HepG2 (cell line): Measurements from ENCODE around the gene KRT2. TPM values are rescaled to one million over a fixed set of nuclear protein-coding genes. Genes with fewer than 3 reads are reported as not detected.

Experiments
- ATAC-seq: fragments of 200-7000 bp; cut with Tn5 transposase; 3 replicates; pipeline ENCODE4 v1.9.1; 2020; ENCODE audit warnings: mild to moderate bottlenecking, moderate library complexity
- BruUV-seq: library from RNA; stranded (reverse); fragments of 400-500 nt; replicated peaks from 2 replicates; lab custom pipeline; 2021; lab: Mats Ljungman, UMichigan
- CTCF ChIA-PET: fragments of 300-600 bp; formaldehyde crosslinking; extraction: SDS; loops from one replicate; lab custom pipeline; 2021; ENCODE audit warnings: low total read pairs, inconsistent platforms, low intra/inter-chr PET ratio; lab: Yijun Ruan, JAX
- POLR2A ChIA-PET: fragments of 350-600 bp; sonication (Branson Sonifier 250); formaldehyde crosslinking; loops from one replicate; lab custom pipeline; 2020; ENCODE audit warnings: antibody characterized with exemption, inconsistent platforms; lab: Yijun Ruan, JAX
- DNase-seq: peaks from one replicate; pipeline ENCODE4 v3.0.0-alpha.2; 2015; ENCODE audit warnings: low spot score
- FAIRE-seq: peaks from 3 replicates; lab custom pipeline; 2011; peaks lifted over from hg19 to GRCh38; lab: Jason Lieb, UNC
- H2AFZ ChIP-seq: one replicate; pipeline ENCODE4 v1.6.1; 2011; ENCODE audit warnings: low read length, inconsistent platforms
- H3K27ac ChIP-seq: fragments of 300-600 bp; 3 replicates; pipeline ENCODE4 v1.8.0; 2011; ENCODE audit warnings: mixed run types, mild to moderate bottlenecking, mixed read lengths, low read length, inconsistent platforms; ENCODE audit not compliant: insufficient read depth; ENCODE audit errors: extremely low read length
- H3K27me3 ChIP-seq, 2 experiments: fragments of 200-600 bp in 1 of 2; 2 replicates in 1 of 2; 3 replicates in 1 of 2; pipeline versions ENCODE4 v1.6.0 to v1.8.0; 2011; ENCODE audit warnings: low read length in 2 of 2, mild to moderate bottlenecking in 2 of 2, moderate library complexity in 2 of 2, inconsistent platforms in 1 of 2; ENCODE audit not compliant: insufficient read depth in 2 of 2, control insufficient read depth in 1 of 2
- H3K36me3 ChIP-seq, 2 experiments: fragments of 200-600 bp in 1 of 2; replicated peaks in 1 of 2; 2 replicates in 1 of 2; 3 replicates in 1 of 2; pipeline versions ENCODE4 v1.5.1 to v1.8.0; 2011; ENCODE audit warnings: low read length in 2 of 2, inconsistent platforms in 1 of 2; ENCODE audit not compliant: insufficient read depth in 2 of 2, control insufficient read depth in 1 of 2
- H3K4me1 ChIP-seq: 2 replicates; pipeline ENCODE4 v1.5.1; 2012; ENCODE audit warnings: low read length, inconsistent platforms; ENCODE audit not compliant: insufficient read depth
- H3K4me2 ChIP-seq: 2 replicates; pipeline ENCODE4 v1.6.0; 2011; ENCODE audit warnings: low read depth, low read length, inconsistent platforms
- H3K4me3 ChIP-seq, 3 experiments: fragments of 200-600 bp in 1 of 3; sonication (generic), shearing (Covaris generic) in 1 of 3; replicated peaks in 1 of 3; 2 replicates each; pipeline ENCODE4 v1.5.1; 2011 to 2016; ENCODE audit warnings: low read length in 3 of 3, inconsistent platforms in 2 of 3, low read depth in 2 of 3, mild to moderate bottlenecking in 2 of 3, control low read depth in 1 of 3, mixed read lengths in 1 of 3; ENCODE audit not compliant: insufficient read depth in 1 of 3
- H3K79me2 ChIP-seq: one replicate; pipeline ENCODE4 v1.6.1; 2011; ENCODE audit warnings: low read length, inconsistent platforms; ENCODE audit not compliant: insufficient read depth
- H3K9ac ChIP-seq: 2 replicates; pipeline ENCODE4 v1.6.0; 2011; ENCODE audit warnings: mild to moderate bottlenecking, low read depth, low read length, inconsistent platforms; ENCODE audit not compliant: insufficient read depth
- H3K9me3 ChIP-seq: 2 replicates; pipeline ENCODE4 v1.5.1; 2012; ENCODE audit warnings: mild to moderate bottlenecking, low read length
- H4K20me1 ChIP-seq: 2 replicates; pipeline ENCODE4 v1.6.0; 2011; ENCODE audit warnings: inconsistent platforms, mild to moderate bottlenecking, low read length, moderate library complexity; ENCODE audit not compliant: insufficient read depth
- AGO2 ChIP-seq: fragments of 200-400 bp; formaldehyde crosslinking; optimal IDR thresholded peaks from 2 replicates; pipeline ENCODE3; 2017; ENCODE audit warnings: mild to moderate bottlenecking, low read depth, low read length, moderate library complexity
- CBX2 ChIP-seq, 2 experiments: fragments of 200-600 bp in 1 of 2; sonication (generic); formaldehyde crosslinking in 1 of 2; IDR thresholded peaks; 2 replicates each; pipeline versions ENCODE4 v1.7.0 to v1.8.1; 2018 to 2022; ENCODE audit warnings: low read depth in 2 of 2, low read length in 1 of 2, mild to moderate bottlenecking in 1 of 2, missing genetic modification reagents in 1 of 2
- CENPT ChIP-seq: sonication (generic); formaldehyde crosslinking; IDR thresholded peaks from 2 replicates; pipeline ENCODE4 v1.8.0; 2022; ENCODE audit warnings: low read depth, mild to moderate bottlenecking, moderate library complexity, missing genetic modification reagents
- ISX ChIP-seq: sonication (generic); formaldehyde crosslinking; conservative IDR thresholded peaks from 2 replicates; pipeline ENCODE4 v1.5.0; 2020; ENCODE audit warnings: missing genetic modification reagents
- MIXL1 ChIP-seq: IDR thresholded peaks from 2 replicates; pipeline ENCODE4 v1.6.1; 2016
- MYC ChIP-seq: sonication (generic); formaldehyde crosslinking; IDR thresholded peaks from 2 replicates; pipeline ENCODE4 v1.9.0; 2021; ENCODE audit warnings: missing genetic modification reagents, borderline replicate concordance
- POLR2AphosphoS2 ChIP-seq: IDR thresholded peaks from 2 replicates; pipeline ENCODE4 v1.6.1; 2011; ENCODE audit warnings: low read depth, low read length, improper control_type of control experiment
- PRPF4 ChIP-seq: fragments of 200-400 bp; formaldehyde crosslinking; IDR thresholded peaks from 2 replicates; pipeline ENCODE4 v1.6.1; 2016; ENCODE audit warnings: low read length, low read depth; ENCODE audit not compliant: poor library complexity, severe bottlenecking
- SYNCRIP ChIP-seq: fragments of 200-400 bp; formaldehyde crosslinking; IDR thresholded peaks from 2 replicates; pipeline ENCODE4 v1.6.1; 2018; ENCODE audit warnings: mild to moderate bottlenecking, low read depth, low read length; ENCODE audit not compliant: insufficient read depth
- ZBTB20 ChIP-seq: sonication (generic); formaldehyde crosslinking; IDR thresholded peaks from 2 replicates; pipeline ENCODE4 v1.8.1; 2023; ENCODE audit warnings: missing genetic modification reagents, low read depth, mild to moderate bottlenecking, borderline replicate concordance
- ZBTB8A ChIP-seq: sonication (generic); formaldehyde crosslinking; IDR thresholded peaks from 2 replicates; pipeline ENCODE4 v1.4.0; 2020; ENCODE audit warnings: mild to moderate bottlenecking, low read depth, missing genetic modification reagents, borderline replicate concordance
- ZNF746 ChIP-seq: sonication (generic); formaldehyde crosslinking; IDR thresholded peaks from 2 replicates; pipeline ENCODE4 v1.8.0; 2022; ENCODE audit warnings: mild to moderate bottlenecking, missing genetic modification reagents
- ZNF761 ChIP-seq: sonication (generic); formaldehyde crosslinking; conservative IDR thresholded peaks from 2 replicates; pipeline ENCODE4 v1.4.0; 2020; ENCODE audit warnings: mild to moderate bottlenecking, missing genetic modification reagents
- WGBS: methylation state at CpG from one replicate; pipeline ENCODE4 v1.1.6; 2017; ENCODE audit warnings: low lambda C conversion rate; 5-methylcytosine and 5-hydroxymethylcytosine counted together
- in situ Hi-C: cut with HindIII; loops from 2 replicates; pipeline ENCODE4 v1.10.0; 2017; ENCODE audit warnings: low pct_unique_long_range_greater_than_20kb; ENCODE audit not compliant: extremely low pct_ligation_motif_present
- intact Hi-C: fragments of 100-400 bp; cut with micrococcal nuclease; formaldehyde crosslinking; loops from one replicate; pipeline ENCODE4 v1.10.0; 2022; ENCODE audit not compliant: unreplicated experiment
- polyA plus RNA-seq, 8 experiments: library from polyadenylated mRNA; depleted of rRNA in 3 of 8; stranded (reverse) in 7 of 8; unstranded in 1 of 8; fragments of >200 nt; fragmentation: Illumina TruSeq in 4 of 8; extraction: Trizol in 4 of 8; gene quantifications; 2 replicates each; pipeline versions ENCODE4 v1.2.1 to v1.2.3, GENCODE V29; 2011 to 2016; ENCODE audit warnings: low read depth in 4 of 8, missing spikeins in 1 of 8, mixed read lengths in 1 of 8; ENCODE audit not compliant: insufficient read depth in 1 of 8
- total RNA-seq, 5 experiments: library from RNA; depleted of rRNA; stranded (reverse); fragments of >200 nt; fragmentation: Illumina TruSeq; extraction: Trizol; gene quantifications; 2 replicates each; pipeline ENCODE4 v1.2.3, GENCODE V29; 2016; ENCODE audit warnings: low read depth in 1 of 5
- TF ChIP-seq, protein P1 (sequence below): sonication (generic); formaldehyde crosslinking; IDR thresholded peaks from 2 replicates; pipeline ENCODE4 v1.5.1; 2020; ENCODE audit warnings: missing genetic modification reagents, mild to moderate bottlenecking, borderline replicate concordance

The KRT2 gene
- total and polyA plus RNA-seq, 2 of the 13 experiments (the other 11 are each of a cell fraction or from before 2014, with no cell fraction given): not detected

DNA sequence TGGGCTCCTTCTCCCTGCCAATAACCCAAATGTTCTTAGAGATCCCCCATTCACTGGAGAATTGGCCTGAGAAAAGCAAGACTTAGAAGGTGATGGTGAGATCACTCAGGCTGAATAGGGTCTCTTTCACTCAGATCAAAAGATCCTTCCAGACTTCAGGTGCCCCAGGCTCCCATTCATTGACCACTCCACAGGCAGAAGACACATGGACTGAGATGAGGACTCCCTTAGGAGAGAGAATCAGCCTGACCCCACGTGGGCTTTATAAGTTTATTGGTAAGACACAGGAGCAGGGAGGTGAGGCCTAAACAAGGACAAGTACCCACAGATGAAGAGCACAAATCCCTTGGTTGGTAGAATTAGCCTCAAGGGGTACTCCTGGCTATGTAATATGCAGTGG lies 44.7 kb downstream of the KRT2 start (continued):
- TF ChIP-seq PRPF4: no peak

DNA sequence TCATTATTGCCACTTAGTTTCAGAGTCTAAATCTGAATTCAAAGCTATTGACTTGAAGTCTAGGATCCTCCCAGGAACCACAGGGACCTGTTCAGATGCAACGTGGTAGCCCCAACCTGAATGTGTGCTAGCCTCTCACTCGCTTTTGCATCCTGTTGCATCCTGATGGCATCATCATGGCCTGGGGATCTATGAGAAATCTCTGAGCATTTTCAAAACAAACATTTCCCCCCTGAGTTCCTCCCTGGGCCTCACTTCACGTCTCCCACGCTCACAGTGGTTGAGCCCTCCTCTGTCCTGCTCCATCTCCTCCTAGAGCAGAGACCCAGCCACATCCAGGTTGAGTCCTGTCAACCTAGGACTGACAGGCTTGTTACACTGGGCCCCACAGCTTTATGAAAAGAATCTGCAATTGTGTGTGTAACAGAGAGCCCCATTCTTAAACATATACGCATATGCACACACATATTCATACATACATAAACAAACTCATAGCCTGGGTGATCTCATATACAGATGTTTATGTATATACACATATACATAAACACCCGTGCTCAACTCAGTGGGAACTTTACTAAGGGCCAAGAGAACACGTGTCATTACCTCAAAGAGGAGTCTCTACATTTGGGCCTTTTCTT lies 45.3 kb downstream of the KRT2 start:
- Histone ChIP-seq H4K20me1 (no peaks in the 10 kb centered on the region), H3K4me3 (no peak overlapping the region), H2AFZ (no peak overlapping the region), H3K27ac (no peak overlapping the region), H3K79me2 (no peaks in the 10 kb centered on the region), H3K9me3 (no peaks in the 10 kb centered on the region), H3K4me1 (no peaks in the 10 kb centered on the region), H3K36me3 (no peaks in the 10 kb centered on the region), H3K27me3 (peaks cover 2 to 22% of the 10 kb centered on the region in 2 experiments; a peak in 3 of 5 replicates), H3K9ac (no peak overlapping the region)
- in situ Hi-C loops: no loop called here
- BruUV-seq: no TSS peak
- WGBS: 5% methylated on average over 7 of the region's 7 CpGs
- FAIRE-seq: no peak
- POLR2A ChIA-PET: no interaction called here
- no peak for DNase-seq
- no peak for ATAC-seq
- TF ChIP-seq POLR2AphosphoS2: no peak
- TF ChIP-seq ZBTB20 (CRISPR knock-in tag): no peak
- TF ChIP-seq ZNF746 (CRISPR knock-in tag): no peak
- TF ChIP-seq, protein P1, sequence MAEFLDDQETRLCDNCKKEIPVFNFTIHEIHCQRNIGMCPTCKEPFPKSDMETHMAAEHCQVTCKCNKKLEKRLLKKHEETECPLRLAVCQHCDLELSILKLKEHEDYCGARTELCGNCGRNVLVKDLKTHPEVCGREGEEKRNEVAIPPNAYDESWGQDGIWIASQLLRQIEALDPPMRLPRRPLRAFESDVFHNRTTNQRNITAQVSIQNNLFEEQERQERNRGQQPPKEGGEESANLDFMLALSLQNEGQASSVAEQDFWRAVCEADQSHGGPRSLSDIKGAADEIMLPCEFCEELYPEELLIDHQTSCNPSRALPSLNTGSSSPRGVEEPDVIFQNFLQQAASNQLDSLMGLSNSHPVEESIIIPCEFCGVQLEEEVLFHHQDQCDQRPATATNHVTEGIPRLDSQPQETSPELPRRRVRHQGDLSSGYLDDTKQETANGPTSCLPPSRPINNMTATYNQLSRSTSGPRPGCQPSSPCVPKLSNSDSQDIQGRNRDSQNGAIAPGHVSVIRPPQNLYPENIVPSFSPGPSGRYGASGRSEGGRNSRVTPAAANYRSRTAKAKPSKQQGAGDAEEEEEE (CRISPR knock-in tag): no peak
- no peak for TF ChIP-seq CBX2 (IDR thresholded peaks at IDR 0.05; ENCODE audit: low read depth, low read length)
- TF ChIP-seq CBX2 (CRISPR knock-in tag; IDR thresholded peaks at IDR 0.05; ENCODE audit: low read depth): no peak
- TF ChIP-seq ISX (CRISPR knock-in tag): no peak
- TF ChIP-seq MYC (CRISPR knock-in tag): no peak
- TF ChIP-seq MIXL1 (CRISPR knock-in tag): no peak
- TF ChIP-seq ZBTB8A (CRISPR knock-in tag): no peak
- TF ChIP-seq AGO2: no peak
- TF ChIP-seq CENPT (CRISPR knock-in tag): no peak
- no peak for TF ChIP-seq SYNCRIP
- TF ChIP-seq ZNF761 (CRISPR knock-in tag): no peak
- TF ChIP-seq, all 625 proteins: peak for 0
- intact Hi-C loops: no loop called here
- no peak overlapping the region for H3K4me2 ChIP-seq
- CTCF ChIA-PET: no interaction called here
